ENCODE results near the gene MDM4.

The MDM4 gene

DNA sequence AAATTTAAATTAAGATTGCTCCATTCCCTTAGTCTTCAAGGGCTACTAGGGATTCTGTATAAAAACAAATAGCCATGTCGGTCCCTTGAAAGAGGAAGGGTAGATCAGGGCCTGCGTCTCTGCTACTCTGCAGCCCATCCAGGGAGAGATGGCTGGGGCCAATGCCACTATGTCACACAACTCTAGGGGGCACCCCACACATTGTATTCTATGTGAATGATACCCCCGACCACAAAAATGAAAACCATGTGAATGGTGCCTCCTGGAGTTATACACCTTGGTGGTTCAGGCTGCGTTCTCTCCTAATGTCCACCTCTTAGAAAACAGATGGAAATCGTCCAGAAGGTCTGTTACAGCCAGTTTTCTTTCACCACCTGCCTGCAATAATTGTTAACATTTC lies 39.6 kb upstream of the MDM4 start:
- no peak overlapping the region for H3K4me2 ChIP-seq (ENCODE audit: low read depth, low read length)
- no peaks in the 10 kb centered on the region for H3K9me2 ChIP-seq (replicated peaks; ENCODE audit: insufficient read depth, low read length)
- no peaks in the 10 kb centered on the region for H3F3A ChIP-seq (ENCODE audit: insufficient read depth, low read length)
- no peak overlapping the region for H2AFZ ChIP-seq (ENCODE audit: low read length)
- H3K9ac ChIP-seq (ENCODE audit: low read length), result no peak overlapping the region
- H3K9me3 ChIP-seq (replicated peaks; ENCODE audit: insufficient read depth, low read length), result no peaks in the 10 kb centered on the region
- no peaks in the 10 kb centered on the region for H3K27me3 ChIP-seq (replicated peaks; ENCODE audit: insufficient read depth, low read length)
- no peak overlapping the region for H3K27ac ChIP-seq (ENCODE audit: low read length)
- H3K79me2 ChIP-seq (ENCODE audit: low read length), result no peaks in the 10 kb centered on the region
- H3K4me1 ChIP-seq (ENCODE audit: low read length), result no peaks in the 10 kb centered on the region
- H4K20me1 ChIP-seq (ENCODE audit: insufficient read depth, low read length), result no peaks in the 10 kb centered on the region
- H3K36me3 ChIP-seq (replicated peaks; ENCODE audit: insufficient read depth, low read length), result no peaks in the 10 kb centered on the region
- no peak overlapping the region for H3K4me3 ChIP-seq (ENCODE audit: low read length)
- DNase-seq, result no peak
- TF ChIP-seq EZH2 (optimal IDR thresholded peaks at IDR 0.05; ENCODE audit: low read depth, low read length) (no peak), EZH2phosphoT487 (IDR thresholded peaks at IDR 0.05; ENCODE audit: low read length) (no peak)
- TF ChIP-seq, protein P1, sequence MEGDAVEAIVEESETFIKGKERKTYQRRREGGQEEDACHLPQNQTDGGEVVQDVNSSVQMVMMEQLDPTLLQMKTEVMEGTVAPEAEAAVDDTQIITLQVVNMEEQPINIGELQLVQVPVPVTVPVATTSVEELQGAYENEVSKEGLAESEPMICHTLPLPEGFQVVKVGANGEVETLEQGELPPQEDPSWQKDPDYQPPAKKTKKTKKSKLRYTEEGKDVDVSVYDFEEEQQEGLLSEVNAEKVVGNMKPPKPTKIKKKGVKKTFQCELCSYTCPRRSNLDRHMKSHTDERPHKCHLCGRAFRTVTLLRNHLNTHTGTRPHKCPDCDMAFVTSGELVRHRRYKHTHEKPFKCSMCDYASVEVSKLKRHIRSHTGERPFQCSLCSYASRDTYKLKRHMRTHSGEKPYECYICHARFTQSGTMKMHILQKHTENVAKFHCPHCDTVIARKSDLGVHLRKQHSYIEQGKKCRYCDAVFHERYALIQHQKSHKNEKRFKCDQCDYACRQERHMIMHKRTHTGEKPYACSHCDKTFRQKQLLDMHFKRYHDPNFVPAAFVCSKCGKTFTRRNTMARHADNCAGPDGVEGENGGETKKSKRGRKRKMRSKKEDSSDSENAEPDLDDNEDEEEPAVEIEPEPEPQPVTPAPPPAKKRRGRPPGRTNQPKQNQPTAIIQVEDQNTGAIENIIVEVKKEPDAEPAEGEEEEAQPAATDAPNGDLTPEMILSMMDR (IDR thresholded peaks at IDR 0.05; ENCODE audit: low read length), result 0 out of 2 replicates have a peak, but pooled peaks have one; percentile 14

DNA sequence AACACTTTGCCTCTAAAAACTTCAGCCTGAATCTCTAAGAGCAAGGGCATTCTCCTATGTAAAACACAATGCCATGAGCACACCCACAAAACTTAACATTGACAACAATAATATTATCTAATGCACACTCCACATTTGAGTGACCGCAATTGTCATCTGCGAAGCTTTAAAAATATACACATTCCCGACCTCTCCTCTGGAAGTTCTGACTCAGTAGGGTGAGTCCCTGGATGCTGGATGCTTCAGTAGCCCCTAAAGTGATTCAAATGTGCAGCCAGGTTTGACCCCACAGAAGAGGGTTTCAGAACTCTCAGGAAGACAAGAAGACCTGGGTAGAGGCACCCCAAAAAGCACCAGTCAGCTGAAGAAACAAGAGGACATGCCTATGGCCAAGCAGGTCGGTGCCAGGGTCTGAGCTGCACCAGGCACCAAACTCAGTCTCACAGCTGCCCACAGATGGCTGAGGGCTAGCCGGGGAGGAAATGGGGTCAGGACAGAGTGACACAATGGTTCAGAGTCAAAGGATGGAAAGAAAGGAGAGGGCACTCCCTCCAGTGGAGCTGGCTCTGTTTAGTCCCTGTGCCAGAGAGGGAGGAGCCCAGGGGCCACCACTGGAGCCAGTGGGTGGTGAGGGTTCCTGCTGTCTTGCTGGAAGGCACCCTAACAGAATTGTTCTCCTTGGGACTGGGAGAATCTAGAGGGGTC lies 39.0 kb upstream of the MDM4 start:
- TF ChIP-seq EZH2phosphoT487 (IDR thresholded peaks at IDR 0.05; ENCODE audit: low read length), result no peak
- TF ChIP-seq EZH2 (optimal IDR thresholded peaks at IDR 0.05; ENCODE audit: low read depth, low read length), result no peak
- TF ChIP-seq, protein P1 (IDR thresholded peaks at IDR 0.05; ENCODE audit: low read length), result no peak
- no peaks in the 10 kb centered on the region for H3K4me1 ChIP-seq (ENCODE audit: low read length)
- H2AFZ ChIP-seq (ENCODE audit: low read length), result no peak overlapping the region
- no peak for DNase-seq
- no peak overlapping the region for H3K9ac ChIP-seq (ENCODE audit: low read length)
- H3K27me3 ChIP-seq (replicated peaks; ENCODE audit: insufficient read depth, low read length), result no peaks in the 10 kb centered on the region
- H4K20me1 ChIP-seq (ENCODE audit: insufficient read depth, low read length), result no peaks in the 10 kb centered on the region
- no peaks in the 10 kb centered on the region for H3K9me3 ChIP-seq (replicated peaks; ENCODE audit: insufficient read depth, low read length)
- no peaks in the 10 kb centered on the region for H3K79me2 ChIP-seq (ENCODE audit: low read length)
- no peak overlapping the region for H3K4me2 ChIP-seq (ENCODE audit: low read depth, low read length)
- no peak overlapping the region for H3K27ac ChIP-seq (ENCODE audit: low read length)
- H3F3A ChIP-seq (ENCODE audit: insufficient read depth, low read length), result no peaks in the 10 kb centered on the region
- H3K4me3 ChIP-seq (ENCODE audit: low read length), result no peak overlapping the region
- no peaks in the 10 kb centered on the region for H3K36me3 ChIP-seq (replicated peaks; ENCODE audit: insufficient read depth, low read length)
- no peaks in the 10 kb centered on the region for H3K9me2 ChIP-seq (replicated peaks; ENCODE audit: insufficient read depth, low read length)

DNA sequence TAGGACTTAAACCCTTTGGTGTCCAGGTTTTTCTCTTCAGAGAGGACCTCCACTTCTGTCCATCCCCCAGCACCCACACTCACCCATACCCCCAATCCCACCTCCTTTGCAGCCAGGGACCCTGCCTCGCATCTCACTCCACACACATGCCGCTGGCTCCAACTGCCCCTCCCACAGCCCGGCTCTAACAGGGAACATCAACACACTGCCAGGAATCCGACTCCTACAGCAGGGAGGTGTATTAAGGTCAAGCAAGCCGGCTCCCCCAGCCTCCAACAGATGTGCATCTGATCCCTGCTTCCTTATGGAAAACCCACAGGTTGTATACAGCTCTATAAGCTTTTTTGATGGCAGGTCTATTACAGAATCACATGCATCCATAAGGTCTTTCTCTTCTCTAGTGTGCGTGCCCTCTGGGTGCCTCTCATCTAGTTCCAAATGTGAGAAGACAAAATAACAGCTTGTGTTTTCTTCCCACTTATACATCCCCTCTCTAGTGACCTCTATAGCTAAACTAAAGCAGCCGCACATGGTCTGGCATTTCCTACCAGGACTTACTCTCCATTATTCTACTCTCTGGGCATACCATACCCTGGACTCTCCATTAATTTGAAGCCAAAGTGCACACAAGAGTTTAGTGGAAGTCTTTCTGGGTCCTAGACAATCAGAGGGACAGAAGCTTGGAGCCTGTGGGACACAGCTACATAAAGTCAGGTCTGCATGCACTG lies 37.9 kb upstream of the MDM4 start:
- no peak overlapping the region for H2AFZ ChIP-seq (ENCODE audit: low read length)
- H3K9ac ChIP-seq (ENCODE audit: low read length), result no peak overlapping the region
- no peaks in the 10 kb centered on the region for H3F3A ChIP-seq (ENCODE audit: insufficient read depth, low read length)
- no peaks in the 10 kb centered on the region for H3K27me3 ChIP-seq (replicated peaks; ENCODE audit: insufficient read depth, low read length)
- no peaks in the 10 kb centered on the region for H3K36me3 ChIP-seq (replicated peaks; ENCODE audit: insufficient read depth, low read length)
- no peaks in the 10 kb centered on the region for H3K9me2 ChIP-seq (replicated peaks; ENCODE audit: insufficient read depth, low read length)
- H3K79me2 ChIP-seq (ENCODE audit: low read length), result no peaks in the 10 kb centered on the region
- H4K20me1 ChIP-seq (ENCODE audit: insufficient read depth, low read length), result no peaks in the 10 kb centered on the region
- H3K9me3 ChIP-seq (replicated peaks; ENCODE audit: insufficient read depth, low read length), result no peaks in the 10 kb centered on the region
- DNase-seq, result no peak
- H3K4me3 ChIP-seq (ENCODE audit: low read length), result no peak overlapping the region
- H3K4me2 ChIP-seq (ENCODE audit: low read depth, low read length), result no peak overlapping the region
- TF ChIP-seq EZH2phosphoT487 (IDR thresholded peaks at IDR 0.05; ENCODE audit: low read length), result no peak
- TF ChIP-seq EZH2 (optimal IDR thresholded peaks at IDR 0.05; ENCODE audit: low read depth, low read length), result no peak
- no peak overlapping the region for H3K27ac ChIP-seq (ENCODE audit: low read length)
- no peaks in the 10 kb centered on the region for H3K4me1 ChIP-seq (ENCODE audit: low read length)

DNA sequence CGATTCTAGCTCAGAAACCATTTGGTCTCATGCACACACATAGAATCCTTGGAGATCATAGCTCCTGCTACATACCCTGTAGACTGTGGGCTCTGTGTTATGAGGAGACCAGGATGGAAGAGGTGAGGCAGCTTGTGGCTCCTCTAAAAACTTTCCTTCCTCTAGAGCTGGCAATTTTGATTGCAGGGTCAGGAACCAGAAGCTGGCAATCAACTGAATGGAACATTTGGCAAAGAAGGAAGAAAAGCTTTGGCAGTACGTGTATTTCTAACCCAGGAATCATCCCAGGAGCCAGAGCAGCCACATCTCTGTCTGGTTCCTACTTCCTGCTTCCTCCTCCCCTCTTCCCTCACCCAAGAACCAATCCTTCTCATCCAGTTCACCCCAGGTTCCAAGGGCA lies 37.3 kb upstream of the MDM4 start:
- Histone ChIP-seq H3K4me2 (ENCODE audit: low read depth, low read length) (no peak overlapping the region), H3K27ac (ENCODE audit: low read length) (no peak overlapping the region), H3K4me1 (ENCODE audit: low read length) (no peaks in the 10 kb centered on the region)

More for the DNA sequence above, 37.3 kb upstream of the MDM4 start:
- DNase-seq, result no peak
- Histone ChIP-seq H4K20me1 (ENCODE audit: insufficient read depth, low read length) (no peaks in the 10 kb centered on the region), H3K9me3 (replicated peaks; ENCODE audit: insufficient read depth, low read length) (no peaks in the 10 kb centered on the region), H3K9me2 (replicated peaks; ENCODE audit: insufficient read depth, low read length) (no peaks in the 10 kb centered on the region), H3K4me3 (ENCODE audit: low read length) (no peak overlapping the region), H3F3A (ENCODE audit: insufficient read depth, low read length) (no peaks in the 10 kb centered on the region), H3K9ac (ENCODE audit: low read length) (no peak overlapping the region), H3K36me3 (replicated peaks; ENCODE audit: insufficient read depth, low read length) (no peaks in the 10 kb centered on the region), H3K79me2 (ENCODE audit: low read length) (no peaks in the 10 kb centered on the region), H3K27me3 (replicated peaks; ENCODE audit: insufficient read depth, low read length) (no peaks in the 10 kb centered on the region), H2AFZ (ENCODE audit: low read length) (no peak overlapping the region)
- TF ChIP-seq, protein P1 (IDR thresholded peaks at IDR 0.05; ENCODE audit: low read length), result no peak
- TF ChIP-seq EZH2 (optimal IDR thresholded peaks at IDR 0.05; ENCODE audit: low read depth, low read length) (no peak), EZH2phosphoT487 (IDR thresholded peaks at IDR 0.05; ENCODE audit: low read length) (no peak)
